Esophagus squamous epithelium (tissue), 5 donors: Measurements from ENCODE around the gene CDK2. TPM values are rescaled to one million over a fixed set of nuclear protein-coding genes. Genes with fewer than 3 reads are reported as not detected.
"Not testable (repeated sequence)": the region's sequence is repeated elsewhere in the genome, so short reads cannot be mapped to it uniquely, and the experiment has no call there.

Experiments
- DNase-seq: peaks from one replicate; lab custom pipeline; 2025; lab: John Stamatoyannopoulos, UW
- H3K27ac ChIP-seq, 4 donors: fragments of 200-600 bp; sonication (generic); one replicate each; pipeline ENCODE4 v1.5.1; 2016 to 2019; ENCODE audit warnings: mild to moderate bottlenecking in 1 of 4
- H3K27me3 ChIP-seq, 4 donors: fragments of 200-600 bp; sonication (generic); 1 replicate in 3 of 4; 2 replicates in 1 of 4; pipeline versions ENCODE4 v1.5.1 to v1.6.0; 2017 to 2021; ENCODE audit warnings: antibody characterized with exemption in 1 of 4
- H3K36me3 ChIP-seq, 3 donors: fragments of 200-600 bp; sonication (generic); one replicate each; pipeline ENCODE4 v1.5.1; 2016 to 2019
- H3K4me1 ChIP-seq, 3 donors: fragments of 200-600 bp; sonication (generic); one replicate each; pipeline ENCODE4 v1.5.1; 2017 to 2019
- H3K4me3 ChIP-seq, 4 donors: fragments of 200-600 bp; sonication (generic); 1 replicate in 3 of 4; 2 replicates in 1 of 4; pipeline ENCODE4 v1.5.1; 2016 to 2019; ENCODE audit warnings: mild to moderate bottlenecking in 2 of 4, moderate library complexity in 1 of 4
- H3K9me3 ChIP-seq, 3 donors: fragments of 200-600 bp; sonication (generic); one replicate each; pipeline ENCODE4 v1.5.1; 2016 to 2019
- CTCF ChIP-seq, 6 experiments: fragments of 450-650 bp in 4 of 6; fragments of 200-600 bp in 2 of 6; sonication (generic) in 2 of 6; IDR thresholded peaks; one replicate each; pipeline ENCODE4 v1.5.1; 2016 to 2019; ENCODE audit warnings: antibody characterized with exemption in 6 of 6, mild to moderate bottlenecking in 4 of 6, moderate library complexity in 4 of 6
- POLR2A ChIP-seq, 4 donors: fragments of 450-650 bp; IDR thresholded peaks; one replicate each; pipeline ENCODE4 v1.6.1; 2017; ENCODE audit warnings: antibody characterized with exemption in 4 of 4, mild to moderate bottlenecking in 4 of 4, moderate library complexity in 3 of 4
- WGBS, 2 donors: methylation state at CpG; one replicate each; pipeline ENCODE4 v1.1.5; 2018; 5-methylcytosine and 5-hydroxymethylcytosine counted together
- intact Hi-C: fragments of 100-400 bp; cut with DNase I; formaldehyde crosslinking; loops from one replicate; pipeline ENCODE4 v1.15.0; 2022
- total RNA-seq, 4 donors: library from RNA; depleted of rRNA; stranded (reverse); fragments of >200 nt; gene quantifications; one replicate each; pipeline ENCODE4 v1.1.0, GENCODE V29; 2016
- donor health status: DM: yes; HTN: yes; CAD: no.

Gene CDK2
- total RNA-seq, 4 donors from 2014 or later, result 11.1 to 22.6 (median 17.0) TPM

- Histone ChIP-seq H3K4me3 (no peak overlapping the region), H3K4me1 (peaks cover 0 to 7% (median 5%) of the 10 kb centered on the region in 3 donors), H3K36me3 (peaks cover 16 to 93% (median 30%) of the 10 kb centered on the region in 3 donors), H3K27ac (no peak overlapping the region), H3K27me3 (no peaks in the 10 kb centered on the region), H3K9me3 (no peaks in the 10 kb centered on the region)
- TF ChIP-seq CTCF (IDR thresholded peaks at IDR 0.05), result no peak
- no peak for TF ChIP-seq POLR2A (IDR thresholded peaks at IDR 0.05)
- DNase-seq, result no peak
- WGBS, 2 donors, result 59 to 75% methylated on average over 2 of the region's 2 CpGs
- intact Hi-C loops, result no loop called here
These were observed 18.2 kb downstream of the CDK2 start for GRCh38 chr12:55984861-55985260.

- 90 to 92% methylated on average over 4 of the region's 4 CpGs for WGBS, 2 donors
- Histone ChIP-seq H3K36me3 (peaks cover 18 to 93% (median 35%) of the 10 kb centered on the region in 3 donors), H3K27ac (no peak overlapping the region), H3K4me3 (no peak overlapping the region), H3K9me3 (no peaks in the 10 kb centered on the region), H3K27me3 (no peaks in the 10 kb centered on the region), H3K4me1 (peaks cover 0 to 7% (median 5%) of the 10 kb centered on the region in 3 donors)
- TF ChIP-seq POLR2A (IDR thresholded peaks at IDR 0.05) (no peak), CTCF (IDR thresholded peaks at IDR 0.05) (no peak)
- no peak for DNase-seq
- intact Hi-C loops, result no loop called here
These were observed 18.7 kb downstream of the CDK2 start for GRCh38 chr12:55985341-55985740.

GRCh38 chr12:55985976-55986375 lies 19.3 kb downstream of the CDK2 start:
- H3K27me3 ChIP-seq, intact Hi-C loops, H3K4me1 ChIP-seq, H3K9me3 ChIP-seq, H3K4me3 ChIP-seq, H3K27ac ChIP-seq, DNase-seq: not testable (repeated sequence)
- 87 to 96% methylated on average over 7 of the region's 7 CpGs for WGBS, 2 donors
- peaks cover 25 to 93% (median 36%) of the 10 kb centered on the region in 3 donors for H3K36me3 ChIP-seq

- Histone ChIP-seq H3K4me3 (no peak overlapping the region), H3K36me3 (peaks cover 39 to 94% (median 47%) of the 10 kb centered on the region in 3 donors), H3K27me3 (no peaks in the 10 kb centered on the region), H3K4me1 (peaks cover 0 to 3% (median 0%) of the 10 kb centered on the region in 3 donors), H3K27ac (no peak overlapping the region), H3K9me3 (no peaks in the 10 kb centered on the region)
- WGBS, 2 donors, result 78 to 88% methylated on average over 3 of the region's 3 CpGs
- TF ChIP-seq POLR2A (IDR thresholded peaks at IDR 0.05), result no peak
- no peak for TF ChIP-seq CTCF (IDR thresholded peaks at IDR 0.05)
- intact Hi-C loops, result loop anchor here (5.0 kb wide), 1 partner anchor 46 kb away; no protein-coding TSS in a partner anchor
- DNase-seq, result no peak
These were observed 24.5 kb downstream of the CDK2 start for GRCh38 chr12:55991110-55991509.

GRCh38 chr12:55993230-55993853 lies 26.7 kb downstream of the CDK2 start:
- peaks cover 11 to 19% (median 13%) of the 10 kb centered on the region in 3 donors for H3K4me1 ChIP-seq
- H3K9me3 ChIP-seq, result no peaks in the 10 kb centered on the region
- H3K4me3 ChIP-seq, result no peak overlapping the region
- no peaks in the 10 kb centered on the region for H3K27me3 ChIP-seq
- no peak for DNase-seq
- 87 to 88% methylated on average over 4 of the region's 4 CpGs for WGBS, 2 donors
- peaks cover 39 to 72% (median 47%) of the 10 kb centered on the region in 3 donors for H3K36me3 ChIP-seq
- intact Hi-C loops, result loop anchor here (5.0 kb wide), 1 partner anchor 44 kb away; no protein-coding TSS in a partner anchor
- no peak for TF ChIP-seq CTCF (IDR thresholded peaks at IDR 0.05)
- TF ChIP-seq POLR2A (IDR thresholded peaks at IDR 0.05), result no peak
- no peak overlapping the region for H3K27ac ChIP-seq
